H7 (cell line): Measurements from ENCODE around the gene PPP1R26. TPM values are rescaled to one million over a fixed set of nuclear protein-coding genes. Genes with fewer than 3 reads are reported as not detected.
"Not testable (repeated sequence)": the region's sequence is repeated elsewhere in the genome, so short reads cannot be mapped to it uniquely, and the experiment has no call there.

Experiments
- DNase-seq: peaks from one replicate; pipeline ENCODE4 v3.0.0; 2012
- H3K27me3 ChIP-seq: 2 replicates; pipeline ENCODE4 v1.6.0; 2011; ENCODE audit warnings: mild to moderate bottlenecking, low read length; ENCODE audit not compliant: control insufficient read depth, insufficient read depth
- H3K36me3 ChIP-seq: replicated peaks from 2 replicates; pipeline ENCODE4 v1.5.1; 2011; ENCODE audit warnings: low read length; ENCODE audit not compliant: control insufficient read depth, insufficient read depth
- H3K4me3 ChIP-seq: 2 replicates; pipeline ENCODE4 v1.5.1; 2011; ENCODE audit warnings: low read depth, mild to moderate bottlenecking, control low read depth, low read length, moderate library complexity; ENCODE audit not compliant: insufficient read depth
- total RNA-seq: library from RNA; depleted of rRNA; stranded (reverse); fragments of >200 nt; shearing (Covaris generic); gene quantifications from 2 replicates; pipeline ENCODE4 v1.2.3, GENCODE V29; 2014

Gene PPP1R26
- total RNA-seq, 1 experiment from 2014 or later, result 40.8 TPM

- peak; percentile 36 for DNase-seq
- Histone ChIP-seq H3K36me3 (no peaks in the 10 kb centered on the region), H3K27me3 (no peaks in the 10 kb centered on the region), H3K4me3 (no peak overlapping the region)
These were observed 45.9 kb downstream of the PPP1R26 start for GRCh38 chr9:135525241-135526088.

GRCh38 chr9:135526089-135526729, 46.6 kb downstream of the PPP1R26 start:
- no peaks in the 10 kb centered on the region for H3K27me3 ChIP-seq
- no peak overlapping the region for H3K4me3 ChIP-seq
- H3K36me3 ChIP-seq, result no peaks in the 10 kb centered on the region
- DNase-seq, result peak; percentile 53

- H3K27me3 ChIP-seq, result no peaks in the 10 kb centered on the region
- H3K36me3 ChIP-seq, result no peaks in the 10 kb centered on the region
- peak; percentile 70 for DNase-seq
- no peak overlapping the region for H3K4me3 ChIP-seq
These were observed 47.4 kb downstream of the PPP1R26 start for GRCh38 chr9:135526730-135527571.

- H3K4me3 ChIP-seq, H3K27me3 ChIP-seq, H3K36me3 ChIP-seq, DNase-seq: not testable (repeated sequence)
These were observed 49.4 kb downstream of the PPP1R26 start for GRCh38 chr9:135528842-135529435.

GRCh38 chr9:135530146-135530545, 50.6 kb downstream of the PPP1R26 start:
- Histone ChIP-seq H3K4me3 (no peak overlapping the region), H3K27me3 (no peaks in the 10 kb centered on the region), H3K36me3 (no peaks in the 10 kb centered on the region)
- no peak for DNase-seq

GRCh38 chr9:135531096-135531495, 51.5 kb downstream of the PPP1R26 start:
- no peaks in the 10 kb centered on the region for H3K27me3 ChIP-seq
- no peak overlapping the region for H3K4me3 ChIP-seq
- DNase-seq, result no peak
- no peaks in the 10 kb centered on the region for H3K36me3 ChIP-seq

- peak; percentile 19 for DNase-seq
- Histone ChIP-seq H3K36me3 (no peaks in the 10 kb centered on the region), H3K27me3 (no peaks in the 10 kb centered on the region), H3K4me3 (no peak overlapping the region)
These were observed 53.5 kb downstream of the PPP1R26 start for GRCh38 chr9:135533113-135533512.

GRCh38 chr9:135533674-135534073, 54.1 kb downstream of the PPP1R26 start:
- Histone ChIP-seq H3K36me3 (no peaks in the 10 kb centered on the region), H3K27me3 (no peaks in the 10 kb centered on the region), H3K4me3 (no peak overlapping the region)
- peak; percentile 24 for DNase-seq

- DNase-seq, result peak; percentile 54
- H3K27me3 ChIP-seq, H3K4me3 ChIP-seq, H3K36me3 ChIP-seq: not testable (repeated sequence)
These were observed 54.7 kb downstream of the PPP1R26 start for GRCh38 chr9:135534192-135534711.

- not testable (repeated sequence) for DNase-seq, H3K4me3 ChIP-seq, H3K27me3 ChIP-seq, H3K36me3 ChIP-seq
These were observed 55.2 kb downstream of the PPP1R26 start for GRCh38 chr9:135534826-135535225.

GRCh38 chr9:135535631-135536030, 56.0 kb downstream of the PPP1R26 start:
- not testable (repeated sequence) for H3K27me3 ChIP-seq, H3K36me3 ChIP-seq, DNase-seq, H3K4me3 ChIP-seq

GRCh38 chr9:135536216-135536615, 56.6 kb downstream of the PPP1R26 start:
- H3K36me3 ChIP-seq, result no peaks in the 10 kb centered on the region
- H3K4me3 ChIP-seq, result no peak overlapping the region
- DNase-seq, result no peak
- no peaks in the 10 kb centered on the region for H3K27me3 ChIP-seq
